ENCODE measurements around the gene DRAXIN.

Gene DRAXIN

GRCh38 chr1:11764519-11764918 is 73.0 kb downstream of the DRAXIN start:
- H3K4me3 ChIP-seq (ENCODE audit: low read depth, low read length): no peak overlapping the region
- no peak for DNase-seq (ENCODE audit: low read depth)
- in situ Hi-C loops (cut with HindIII; ENCODE audit: low sequenced_read_pairs): no loop called here
- TF ChIP-seq, protein P1, sequence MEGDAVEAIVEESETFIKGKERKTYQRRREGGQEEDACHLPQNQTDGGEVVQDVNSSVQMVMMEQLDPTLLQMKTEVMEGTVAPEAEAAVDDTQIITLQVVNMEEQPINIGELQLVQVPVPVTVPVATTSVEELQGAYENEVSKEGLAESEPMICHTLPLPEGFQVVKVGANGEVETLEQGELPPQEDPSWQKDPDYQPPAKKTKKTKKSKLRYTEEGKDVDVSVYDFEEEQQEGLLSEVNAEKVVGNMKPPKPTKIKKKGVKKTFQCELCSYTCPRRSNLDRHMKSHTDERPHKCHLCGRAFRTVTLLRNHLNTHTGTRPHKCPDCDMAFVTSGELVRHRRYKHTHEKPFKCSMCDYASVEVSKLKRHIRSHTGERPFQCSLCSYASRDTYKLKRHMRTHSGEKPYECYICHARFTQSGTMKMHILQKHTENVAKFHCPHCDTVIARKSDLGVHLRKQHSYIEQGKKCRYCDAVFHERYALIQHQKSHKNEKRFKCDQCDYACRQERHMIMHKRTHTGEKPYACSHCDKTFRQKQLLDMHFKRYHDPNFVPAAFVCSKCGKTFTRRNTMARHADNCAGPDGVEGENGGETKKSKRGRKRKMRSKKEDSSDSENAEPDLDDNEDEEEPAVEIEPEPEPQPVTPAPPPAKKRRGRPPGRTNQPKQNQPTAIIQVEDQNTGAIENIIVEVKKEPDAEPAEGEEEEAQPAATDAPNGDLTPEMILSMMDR (IDR thresholded peaks at IDR 0.05; ENCODE audit: low read depth, low read length, missing control alignments): no peak

GRCh38 chr1:11765661-11766428 is 74.3 kb downstream of the DRAXIN start:
- no peak for DNase-seq (ENCODE audit: low read depth)
- H3K4me3 ChIP-seq (ENCODE audit: low read depth, low read length): no peak overlapping the region
- in situ Hi-C loops (cut with HindIII; ENCODE audit: low sequenced_read_pairs): no loop called here
- TF ChIP-seq, protein P1 (IDR thresholded peaks at IDR 0.05; ENCODE audit: low read depth, low read length, missing control alignments): no peak

GRCh38 chr1:11766429-11766776 is 74.9 kb downstream of the DRAXIN start:
- DNase-seq (ENCODE audit: low read depth): no peak
- in situ Hi-C loops (cut with HindIII; ENCODE audit: low sequenced_read_pairs): no loop called here
- no peak overlapping the region for H3K4me3 ChIP-seq (ENCODE audit: low read depth, low read length)
- TF ChIP-seq, protein P1 (IDR thresholded peaks at IDR 0.05; ENCODE audit: low read depth, low read length, missing control alignments): no peak

- TF ChIP-seq, protein P1 (IDR thresholded peaks at IDR 0.05; ENCODE audit: low read depth, low read length, missing control alignments): no peak
- DNase-seq (ENCODE audit: low read depth): no peak
- in situ Hi-C loops (cut with HindIII; ENCODE audit: low sequenced_read_pairs): no loop called here
- no peak overlapping the region for H3K4me3 ChIP-seq (ENCODE audit: low read depth, low read length)
Measured at GRCh38 chr1:11767922-11768704, 76.6 kb downstream of the DRAXIN start.

- no peak overlapping the region for H3K4me3 ChIP-seq (ENCODE audit: low read depth, low read length)
- in situ Hi-C loops (cut with HindIII; ENCODE audit: low sequenced_read_pairs): no loop called here
- DNase-seq (ENCODE audit: low read depth): no peak
- TF ChIP-seq, protein P1 (IDR thresholded peaks at IDR 0.05; ENCODE audit: low read depth, low read length, missing control alignments): no peak
Measured at GRCh38 chr1:11768821-11769220, 77.3 kb downstream of the DRAXIN start.

- TF ChIP-seq, protein P1 (IDR thresholded peaks at IDR 0.05; ENCODE audit: low read depth, low read length, missing control alignments): no peak
- in situ Hi-C loops (cut with HindIII; ENCODE audit: low sequenced_read_pairs): no loop called here
- DNase-seq (ENCODE audit: low read depth): no peak
- no peak overlapping the region for H3K4me3 ChIP-seq (ENCODE audit: low read depth, low read length)
Measured at GRCh38 chr1:11769274-11769673, 77.8 kb downstream of the DRAXIN start.

Measured in astrocyte of the cerebellum (primary cell).